ENCODE results near the gene LRRN3.
"Not testable (repeated sequence)": the region's sequence is repeated elsewhere in the genome, so short reads cannot be mapped to it uniquely, and the experiment has no call there.

The LRRN3 gene

GRCh38 chr7:111090846-111091245, at the start of gene LRRN3:
TSS of gene LRRN3 (plus strand) at chr7:111091127. CDS start at chr7:111122773, 31,646 bp downstream.
- peak; percentile 7 to 38 for DNase-seq

DNA sequence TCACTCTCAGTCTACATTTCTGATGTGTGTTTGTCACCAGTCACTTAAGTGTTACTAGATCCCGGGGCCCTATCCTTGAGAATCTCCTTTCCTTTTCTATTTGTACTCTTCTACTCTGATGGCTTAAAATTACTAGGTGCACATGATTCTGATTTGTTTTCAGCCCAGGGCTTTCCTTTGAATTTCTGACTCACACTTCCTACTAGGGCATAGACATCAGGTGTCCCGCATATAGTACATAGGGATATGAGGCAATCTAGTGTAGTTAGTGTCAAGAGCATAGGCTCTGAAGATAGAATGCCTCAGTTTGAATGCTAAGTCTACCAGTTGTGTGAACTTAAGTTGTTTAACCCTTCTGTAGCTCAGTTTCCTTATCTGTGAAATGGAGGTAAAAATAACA, 49.4 kb upstream of the LRRN3 start:
- DNase-seq: no peak

- no peak for DNase-seq
Observed at GRCh38 chr7:111042842-111043241, 48.1 kb upstream of the LRRN3 start.

- no peak for DNase-seq
Observed at GRCh38 chr7:111043561-111043960, 47.4 kb upstream of the LRRN3 start.

DNA sequence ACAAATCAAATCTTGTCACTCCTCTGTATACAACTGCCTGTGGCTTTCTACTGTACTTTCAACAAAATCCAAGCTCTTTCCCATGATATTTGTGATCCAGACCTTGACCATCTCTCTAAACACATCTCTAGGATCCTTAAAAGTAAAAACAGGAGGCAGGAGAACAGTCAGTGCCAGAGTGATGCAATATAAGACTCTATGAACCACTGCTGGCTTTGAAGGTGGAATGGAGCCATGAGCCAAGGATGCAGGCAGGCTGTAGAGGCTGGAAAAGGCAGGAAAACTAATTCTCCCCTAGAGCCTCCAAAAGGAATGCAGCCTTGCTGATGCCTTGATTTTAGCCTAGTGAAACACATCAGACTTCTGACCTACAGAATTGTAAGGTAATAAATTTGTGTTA, 45.5 kb upstream of the LRRN3 start:
- no peak for DNase-seq

DNA sequence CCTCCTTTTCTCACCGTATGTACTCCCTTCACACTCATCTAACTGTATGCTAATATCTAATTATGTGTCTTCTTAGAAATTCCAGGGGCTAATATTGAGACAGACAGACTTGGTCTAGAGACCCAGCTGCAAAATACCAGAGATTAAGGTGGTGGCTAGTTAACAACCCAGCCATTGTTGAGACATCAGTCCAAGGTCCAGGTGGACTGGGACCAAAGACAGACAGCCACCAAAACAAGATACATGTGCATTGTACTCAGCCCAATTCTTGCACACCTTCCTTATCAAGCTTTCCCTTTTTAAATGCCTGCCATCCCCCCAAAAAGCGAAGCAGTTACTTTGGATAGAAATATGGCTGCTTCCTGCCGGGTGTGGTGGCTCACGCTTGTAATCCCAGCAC, 43.3 kb upstream of the LRRN3 start:
- DNase-seq: no peak

DNA sequence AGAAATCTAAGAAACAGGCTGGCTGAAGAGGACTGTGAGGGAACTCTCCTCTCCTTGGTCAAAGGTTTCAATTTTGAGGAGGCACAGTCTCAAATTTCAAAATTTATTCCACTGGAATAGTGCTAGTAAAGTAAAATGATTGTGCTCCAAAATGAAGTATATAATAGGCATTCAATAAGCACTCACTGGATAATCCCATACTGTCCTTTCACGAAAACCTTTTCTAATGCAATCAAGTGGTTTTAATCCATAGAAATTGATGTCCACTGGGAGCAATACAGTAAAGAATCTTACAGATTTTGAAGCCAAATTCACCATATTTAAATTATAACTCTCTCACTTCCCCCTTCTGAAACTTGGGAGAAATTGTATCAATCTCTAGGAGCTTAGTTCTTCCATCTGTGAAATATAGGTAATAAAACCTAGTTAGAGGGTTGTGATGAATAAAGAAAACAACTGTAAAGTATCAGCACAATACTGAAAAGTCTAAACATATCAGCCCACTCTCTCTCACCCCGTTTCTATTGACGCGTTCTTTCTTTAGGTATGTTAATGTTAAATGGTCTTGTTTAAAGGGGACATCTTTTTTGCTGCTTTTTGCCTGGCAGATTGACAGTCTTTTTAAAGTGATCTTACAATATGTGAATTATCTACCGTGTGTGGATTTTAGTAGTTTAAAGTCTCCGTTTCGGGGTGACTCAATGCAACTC, 40.8 kb upstream of the LRRN3 start:
- DNase-seq: no peak

GRCh38 chr7:111050875-111051416, 40.0 kb upstream of the LRRN3 start:
- DNase-seq: no peak

DNA sequence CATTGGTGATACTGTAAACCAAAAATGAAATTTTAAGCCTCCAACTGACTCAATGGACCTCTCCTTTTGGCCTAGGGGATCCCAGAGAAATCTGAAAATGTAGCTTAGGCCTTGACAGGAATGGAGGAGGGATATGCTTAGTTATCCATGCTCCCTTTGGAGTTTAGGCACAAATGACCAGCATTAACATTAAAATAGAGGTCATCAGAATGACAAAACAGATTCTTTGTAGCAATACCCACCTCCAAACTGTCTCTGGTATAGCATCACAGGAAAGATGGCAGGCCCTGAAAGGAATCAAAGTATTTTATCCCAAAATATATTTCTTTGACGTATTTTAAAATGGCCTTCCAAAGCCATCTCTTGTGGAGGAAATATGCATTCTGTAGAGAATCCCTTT, 39.1 kb upstream of the LRRN3 start:
- DNase-seq: no peak

DNA sequence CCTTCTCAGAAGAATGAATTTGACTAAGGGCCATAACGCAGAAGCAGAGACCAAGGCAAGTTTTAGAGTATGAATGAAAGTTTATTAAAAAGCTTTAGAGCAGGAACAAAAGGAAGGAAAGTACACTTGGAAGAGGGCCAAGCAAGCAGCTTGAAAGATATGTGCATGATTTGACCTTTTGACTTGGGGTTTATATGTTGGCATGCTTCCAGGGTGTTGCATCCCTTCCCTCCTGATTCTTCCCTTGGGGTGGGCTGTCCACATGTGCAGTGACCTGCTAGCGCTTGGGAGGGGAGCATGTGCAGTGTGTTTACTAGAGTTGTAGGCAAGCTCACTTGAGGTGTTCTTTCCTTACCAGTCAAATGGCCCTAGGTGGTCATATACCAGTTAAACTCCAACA, 37.9 kb upstream of the LRRN3 start:
- no peak for DNase-seq

DNA sequence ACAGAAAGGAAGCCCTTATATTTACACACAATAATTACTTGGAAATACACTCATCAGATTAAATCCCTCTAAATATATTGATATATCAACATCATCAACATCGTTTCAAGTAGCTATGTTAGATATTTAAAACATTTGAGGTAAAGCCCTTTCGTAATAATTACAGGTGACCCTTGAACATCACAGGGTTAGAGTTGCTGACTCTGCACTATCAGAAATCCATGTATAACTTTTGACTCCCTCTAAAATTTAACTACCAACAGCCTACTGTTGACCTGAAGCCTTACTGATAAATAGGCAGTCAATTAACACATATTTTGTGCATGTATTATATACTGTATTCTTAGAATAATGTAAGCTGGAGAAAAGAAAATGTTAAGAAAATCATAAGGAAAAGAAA, 34.6 kb upstream of the LRRN3 start:
- no peak for DNase-seq

DNA sequence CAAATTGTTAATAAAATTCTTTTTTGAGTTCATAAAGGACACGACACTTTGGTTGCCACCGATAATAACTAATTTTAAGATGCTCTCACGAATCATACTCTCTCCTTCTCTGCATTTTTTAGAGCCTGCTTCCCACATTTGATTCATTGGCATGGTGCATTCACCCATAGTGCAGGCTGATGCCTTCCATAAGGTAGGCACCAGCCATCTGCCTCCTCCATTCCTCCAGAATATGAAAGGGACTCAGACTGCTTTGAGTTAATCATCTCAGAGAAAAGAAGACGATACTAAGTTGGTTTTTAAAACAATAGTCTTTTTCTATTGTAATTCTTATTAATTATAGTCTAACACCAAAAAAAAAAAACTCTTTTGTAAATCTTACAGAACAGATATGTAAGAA, 33.9 kb upstream of the LRRN3 start:
- no peak for DNase-seq

DNA sequence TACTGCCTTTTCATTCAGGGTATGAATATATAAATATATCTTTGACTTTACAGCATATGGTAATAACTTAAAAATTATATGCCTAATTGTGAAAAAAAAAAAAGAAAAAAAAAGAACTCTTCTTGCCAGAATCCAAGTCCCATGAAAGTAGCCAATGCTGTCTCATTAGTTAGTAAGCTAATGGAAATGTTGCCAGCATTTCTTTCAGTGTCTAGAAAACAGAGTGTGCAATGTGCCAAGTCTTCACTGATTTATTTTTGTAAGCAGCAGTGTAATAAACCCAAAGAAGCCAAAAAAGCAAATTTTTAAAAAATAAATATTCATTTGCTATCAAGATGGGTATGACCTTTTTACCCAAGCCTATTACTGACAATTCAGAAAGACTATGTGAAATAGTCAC, 31.1 kb upstream of the LRRN3 start:
- DNase-seq: no peak

- DNase-seq: no peak
Observed at GRCh38 chr7:111063166-111063565, 27.8 kb upstream of the LRRN3 start.

- no peak for DNase-seq
Observed at GRCh38 chr7:111067251-111067650, 23.7 kb upstream of the LRRN3 start.

- DNase-seq: no peak
Observed at GRCh38 chr7:111067682-111068081, 23.2 kb upstream of the LRRN3 start.

GRCh38 chr7:111068618-111069017, 22.3 kb upstream of the LRRN3 start:
- DNase-seq: no peak

GRCh38 chr7:111071556-111071955, 19.4 kb upstream of the LRRN3 start:
- no peak for DNase-seq

DNA sequence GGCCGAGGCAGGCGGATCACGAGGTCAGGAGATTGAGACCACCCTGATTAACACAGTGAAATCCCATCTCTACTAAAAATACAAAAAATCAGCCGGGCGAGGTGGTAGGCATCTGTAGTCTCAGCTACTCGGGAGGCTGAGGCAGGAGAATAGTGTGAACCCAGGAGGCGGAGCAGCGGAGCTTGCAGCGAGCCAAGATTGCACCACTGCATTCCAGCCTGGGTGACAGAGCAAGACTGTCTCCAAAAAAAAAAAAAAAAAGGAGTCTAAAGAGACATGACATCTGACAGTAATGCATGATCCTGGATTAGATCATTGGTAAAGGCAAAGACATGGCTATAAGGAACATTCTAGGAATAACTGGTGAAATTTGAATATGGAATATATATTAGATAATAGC, 18.3 kb upstream of the LRRN3 start:
- DNase-seq: not testable (repeated sequence)

DNA sequence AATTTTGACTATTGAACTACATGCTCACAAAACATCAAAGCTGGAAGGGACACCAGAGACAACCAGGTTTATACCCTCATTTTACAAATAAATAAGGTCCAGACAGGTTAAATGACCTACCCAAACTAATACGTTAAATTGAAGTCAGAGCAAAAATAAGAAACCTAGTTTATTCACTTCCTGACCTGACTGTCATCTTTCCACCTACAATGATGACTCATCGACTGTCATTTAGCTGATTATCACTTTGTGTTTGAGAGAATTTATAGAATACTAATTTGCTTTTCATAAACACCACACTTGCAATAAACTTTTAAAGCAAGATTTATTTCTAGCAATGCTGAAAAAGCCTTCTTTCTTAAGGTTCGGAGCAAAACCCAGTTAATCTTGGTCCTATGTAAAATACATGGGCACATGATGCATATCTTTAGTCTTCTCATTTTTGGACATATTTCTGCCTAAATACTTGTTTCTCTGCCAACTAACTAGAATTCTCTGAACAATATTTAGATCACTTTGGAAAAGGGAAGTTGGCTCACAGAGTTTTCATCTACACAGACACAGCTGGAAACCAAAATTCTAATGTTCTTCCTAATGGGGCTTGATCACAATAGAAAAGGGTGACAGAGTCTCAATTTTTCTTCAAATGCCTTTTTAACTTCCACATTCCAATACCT, 16.7 kb upstream of the LRRN3 start:
- no peak for DNase-seq

GRCh38 chr7:111074748-111075146, 16.2 kb upstream of the LRRN3 start:
- no peak for DNase-seq

GRCh38 chr7:111075498-111075897, 15.4 kb upstream of the LRRN3 start:
- DNase-seq: no peak

DNA sequence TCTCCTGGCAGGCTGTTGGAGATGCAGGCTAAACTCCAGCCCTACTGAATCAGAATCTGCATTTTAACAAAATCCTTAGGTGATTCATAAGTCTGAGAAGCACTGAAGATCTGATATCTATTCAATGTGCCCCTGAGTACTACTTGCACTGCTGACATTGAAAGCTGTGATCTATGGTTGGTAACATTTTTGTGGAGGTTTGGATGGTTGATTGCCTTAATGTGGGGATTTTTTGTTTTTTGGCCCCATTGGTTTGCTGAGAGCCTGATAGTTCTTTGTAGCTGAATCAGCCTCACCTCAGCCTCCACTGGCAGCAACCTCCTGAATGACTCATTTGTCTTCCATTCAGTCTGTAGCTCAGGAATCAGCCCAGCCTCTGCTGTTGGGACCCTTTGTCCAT, 14.7 kb upstream of the LRRN3 start:
- no peak for DNase-seq

DNA sequence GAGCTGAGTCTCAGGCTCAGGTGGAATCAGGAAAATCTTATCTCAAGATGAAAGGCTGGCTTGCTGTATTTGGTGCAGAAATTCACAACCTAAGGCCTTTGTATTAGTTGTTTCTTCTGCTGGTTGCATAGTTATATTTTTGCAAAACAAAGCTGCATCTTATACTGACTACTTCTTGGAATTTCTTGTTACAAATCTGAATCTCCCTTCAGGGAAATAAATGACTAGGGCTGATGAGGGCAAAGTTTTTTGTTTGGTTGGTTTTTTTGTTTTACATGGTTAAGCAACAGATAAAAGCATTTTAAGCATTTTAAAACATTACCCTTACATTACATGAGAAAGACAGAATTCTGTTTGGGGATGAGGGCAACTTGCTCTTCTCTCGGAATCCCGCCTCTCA, 13.9 kb upstream of the LRRN3 start:
- no peak for DNase-seq
